GM19467 (cell line): ENCODE data around the gene AVPR2.

Experiments
- ATAC-seq: cut with Tn5 transposase; IDR thresholded peaks from one replicate; pipeline ENCODE4 v1.9.1; 2021; ENCODE audit warnings: mild to moderate bottlenecking, moderate library complexity; ENCODE audit not compliant: unreplicated experiment

Gene AVPR2

GRCh38 chrX:153870791-153871360, 33.6 kb upstream of the AVPR2 start:
- no peak for ATAC-seq

GRCh38 chrX:153871451-153871850, 33.0 kb upstream of the AVPR2 start:
- ATAC-seq, result no peak

GRCh38 chrX:153871946-153872878, 32.3 kb upstream of the AVPR2 start:
- ATAC-seq, result no peak

GRCh38 chrX:153873282-153874084, 31.0 kb upstream of the AVPR2 start:
- no peak for ATAC-seq

- no peak for ATAC-seq
These were observed 30.4 kb upstream of the AVPR2 start for GRCh38 chrX:153874085-153874365.

- ATAC-seq, result no peak
These were observed 29.9 kb upstream of the AVPR2 start for GRCh38 chrX:153874366-153875125.

- no peak for ATAC-seq
These were observed 28.9 kb upstream of the AVPR2 start for GRCh38 chrX:153875391-153876111.

- ATAC-seq, result no peak
These were observed 28.4 kb upstream of the AVPR2 start for GRCh38 chrX:153876112-153876491.

GRCh38 chrX:153877571-153878261, 26.8 kb upstream of the AVPR2 start:
- no peak for ATAC-seq

GRCh38 chrX:153878345-153878744, 26.1 kb upstream of the AVPR2 start:
- no peak for ATAC-seq

GRCh38 chrX:153878969-153879653, 25.4 kb upstream of the AVPR2 start:
- ATAC-seq, result no peak

- ATAC-seq, result no peak
These were observed 24.6 kb upstream of the AVPR2 start for GRCh38 chrX:153879741-153880439.

- ATAC-seq, result no peak
These were observed 24.0 kb upstream of the AVPR2 start for GRCh38 chrX:153880440-153880815.

- ATAC-seq, result no peak
These were observed 23.2 kb upstream of the AVPR2 start for GRCh38 chrX:153881281-153881680.

GRCh38 chrX:153882086-153882498, 22.4 kb upstream of the AVPR2 start:
- no peak for ATAC-seq

- ATAC-seq, result no peak
These were observed 21.9 kb upstream of the AVPR2 start for GRCh38 chrX:153882557-153882956.

- no peak for ATAC-seq
These were observed 21.2 kb upstream of the AVPR2 start for GRCh38 chrX:153883163-153883843.

- ATAC-seq, result no peak
These were observed 20.3 kb upstream of the AVPR2 start for GRCh38 chrX:153884136-153884535.
